NCI-H2196 (cell line): ENCODE measurements around the gene PRMT7.

Experiments used
- DNase-seq: peaks from one replicate; lab custom pipeline; 2025; ENCODE audit not compliant: unreplicated experiment; lab: John Stamatoyannopoulos, UW

The PRMT7 gene

DNA sequence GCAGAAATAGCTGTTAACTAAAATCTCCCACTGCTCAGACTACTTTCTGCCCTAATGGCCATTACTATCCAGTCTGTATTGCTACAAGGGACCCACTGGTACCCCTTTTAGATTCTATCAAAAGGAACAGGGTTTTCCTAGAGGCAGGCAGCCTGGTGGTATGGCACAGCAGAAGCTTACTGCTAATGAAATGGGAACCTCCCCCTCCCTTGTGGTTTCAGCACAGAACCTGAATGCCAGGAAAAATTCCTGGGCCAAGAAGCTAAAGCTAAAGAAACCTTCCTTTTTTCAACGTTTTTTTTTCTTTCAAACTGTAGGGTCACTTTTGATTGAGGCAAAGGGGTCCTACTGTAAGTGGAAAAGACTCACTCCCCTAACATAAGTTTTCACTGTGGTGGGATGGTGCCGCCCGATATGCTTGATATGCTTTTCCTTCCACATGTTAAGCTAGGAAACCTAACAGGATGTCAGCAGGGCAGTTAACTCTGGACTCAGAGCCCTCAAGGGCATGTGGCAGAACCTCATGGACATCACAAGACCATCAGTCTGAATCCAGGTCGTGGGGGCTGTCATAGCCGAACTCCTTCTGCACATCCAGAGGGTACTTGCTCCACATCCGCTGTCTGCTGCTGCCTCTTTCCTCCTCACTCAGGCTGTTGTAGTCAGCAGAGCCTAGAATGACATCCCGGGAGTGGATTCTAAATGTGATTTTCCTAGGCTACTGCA lies 9.9 kb upstream of the PRMT7 start:
- DNase-seq: no peak

DNA sequence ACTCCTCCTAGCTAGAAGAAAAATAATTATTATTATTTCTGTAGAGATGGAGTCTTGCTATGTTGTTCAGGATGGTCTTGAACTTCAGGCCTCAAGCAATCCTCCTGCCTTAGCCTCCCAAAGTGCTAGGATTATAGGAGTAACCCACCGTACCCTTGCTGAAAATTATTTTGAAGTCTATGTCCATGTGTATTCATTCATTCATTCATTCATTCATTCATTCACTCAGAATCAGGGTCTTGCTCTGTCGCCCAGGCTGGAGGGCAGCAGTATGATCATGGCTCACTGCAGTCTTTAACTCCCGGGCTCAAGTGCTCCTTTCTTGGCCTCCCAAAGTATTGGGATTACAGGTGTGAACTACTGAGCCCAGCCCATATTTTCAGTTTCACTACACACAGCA lies 4.2 kb upstream of the PRMT7 start:
- no peak for DNase-seq

DNA sequence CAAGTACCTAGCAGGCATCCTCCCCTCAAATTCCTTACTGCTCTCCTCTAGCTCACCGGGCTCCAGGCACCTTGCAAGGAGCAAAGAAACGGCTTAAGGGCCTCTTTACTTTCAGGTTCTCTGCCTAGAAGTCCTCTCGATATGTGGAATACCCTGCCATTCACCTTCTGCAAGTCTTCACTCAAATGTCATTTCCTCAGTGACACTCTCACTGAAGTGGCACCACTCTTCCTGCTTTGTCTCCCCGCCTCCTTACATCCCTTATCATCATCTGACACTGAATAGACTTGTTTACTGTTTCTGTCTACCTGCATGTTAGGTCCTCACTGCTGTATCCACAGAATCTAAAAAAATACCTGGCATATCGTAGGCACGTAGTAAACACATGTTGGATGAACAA lies 1.0 kb upstream of the PRMT7 start:
- no peak for DNase-seq

DNA sequence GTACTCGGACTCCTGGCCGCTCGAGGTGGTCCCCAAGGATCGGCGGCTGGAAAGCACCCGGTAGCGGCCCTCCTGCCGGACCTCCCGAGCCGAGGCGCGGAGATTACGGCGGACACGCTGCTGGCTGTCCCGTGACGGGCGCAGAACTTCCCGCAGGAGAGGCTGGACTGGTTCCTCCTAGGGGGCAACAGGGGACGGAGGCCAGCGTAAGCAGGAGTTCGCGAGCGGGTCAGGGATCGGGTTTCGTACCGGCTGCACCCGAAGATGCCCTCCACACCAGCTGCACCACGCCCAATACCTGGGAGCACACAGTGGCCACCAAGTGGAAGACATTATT lies 414 bp upstream of the PRMT7 start:
- DNase-seq: no peak

DNA sequence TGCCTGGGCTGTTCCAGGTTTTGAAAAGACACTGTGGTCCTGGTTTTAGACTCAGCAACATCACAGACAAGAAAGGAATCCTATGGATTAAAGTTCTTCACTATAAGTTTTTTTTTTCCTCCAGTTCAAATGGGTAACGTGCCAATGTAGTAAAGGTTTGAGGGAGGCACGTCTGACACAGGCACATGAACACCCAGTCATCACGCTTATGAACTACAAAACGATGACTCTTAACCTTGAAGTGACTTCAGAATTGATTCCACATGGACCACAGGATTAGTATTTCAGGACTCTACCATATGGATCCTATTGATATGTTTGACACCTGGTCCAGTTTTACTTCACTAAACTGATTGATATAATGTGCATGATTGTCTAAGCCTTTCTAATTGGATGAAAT lies 2.3 kb downstream of the PRMT7 start:
- no peak for DNase-seq

DNA sequence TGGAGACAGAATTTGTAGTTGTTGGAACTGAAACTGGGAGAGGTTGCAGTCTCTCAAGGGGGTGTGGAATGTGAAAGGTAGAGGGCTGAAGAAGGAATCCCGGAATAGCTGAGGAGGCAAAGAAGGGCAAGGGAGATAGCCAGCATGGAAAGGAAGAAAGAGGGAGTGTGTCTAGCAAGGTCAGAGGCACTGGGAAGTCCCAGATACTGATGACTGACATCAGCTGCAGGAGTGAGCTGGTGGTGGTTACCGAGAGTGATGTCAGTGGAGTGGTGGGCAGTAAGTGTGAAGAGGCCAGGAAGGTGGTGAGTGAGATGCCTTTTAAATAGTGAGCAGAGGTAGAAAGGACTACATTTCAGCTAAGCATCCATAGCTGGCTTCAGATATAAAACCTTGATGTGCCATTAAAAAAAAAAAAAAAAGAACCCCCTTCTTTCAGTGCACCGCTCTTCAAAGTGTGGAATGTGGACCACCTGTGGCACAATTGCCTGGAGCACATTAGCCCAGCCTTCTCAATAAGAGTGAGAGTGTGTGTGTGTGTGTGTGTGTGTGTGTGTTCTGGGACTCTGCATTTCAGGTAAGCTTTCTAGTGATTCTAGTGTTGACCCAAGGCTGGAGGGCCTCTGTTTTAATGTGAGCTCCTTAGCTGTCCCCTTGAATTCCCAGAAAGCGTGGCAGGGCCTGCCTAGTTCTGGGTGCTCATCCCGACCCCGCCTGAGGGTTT lies 8.5 kb downstream of the PRMT7 start:
- DNase-seq: no peak

DNA sequence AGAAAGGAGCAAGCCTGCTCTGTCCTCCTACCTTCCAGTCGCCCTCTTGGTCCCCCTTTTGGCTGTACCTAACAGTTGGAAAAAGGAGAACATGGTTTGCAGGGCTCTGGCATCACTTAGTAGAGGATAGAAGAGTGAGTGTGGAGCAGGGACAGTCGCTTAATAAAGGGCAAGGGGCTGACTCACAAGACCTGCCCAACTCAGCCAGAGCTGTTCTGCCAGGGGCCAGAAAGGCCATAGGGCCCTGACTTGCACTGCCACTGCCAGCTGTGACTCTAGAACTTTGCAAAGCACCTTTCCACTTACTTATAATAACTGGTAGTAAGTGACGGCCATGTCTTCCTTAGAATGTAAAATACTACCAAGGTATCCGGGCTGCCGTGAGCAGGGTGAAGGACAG lies 13.5 kb downstream of the PRMT7 start:
- DNase-seq: no peak

- DNase-seq: no peak
Measured at GRCh38 chr16:68324780-68325357, 14.1 kb downstream of the PRMT7 start.

DNA sequence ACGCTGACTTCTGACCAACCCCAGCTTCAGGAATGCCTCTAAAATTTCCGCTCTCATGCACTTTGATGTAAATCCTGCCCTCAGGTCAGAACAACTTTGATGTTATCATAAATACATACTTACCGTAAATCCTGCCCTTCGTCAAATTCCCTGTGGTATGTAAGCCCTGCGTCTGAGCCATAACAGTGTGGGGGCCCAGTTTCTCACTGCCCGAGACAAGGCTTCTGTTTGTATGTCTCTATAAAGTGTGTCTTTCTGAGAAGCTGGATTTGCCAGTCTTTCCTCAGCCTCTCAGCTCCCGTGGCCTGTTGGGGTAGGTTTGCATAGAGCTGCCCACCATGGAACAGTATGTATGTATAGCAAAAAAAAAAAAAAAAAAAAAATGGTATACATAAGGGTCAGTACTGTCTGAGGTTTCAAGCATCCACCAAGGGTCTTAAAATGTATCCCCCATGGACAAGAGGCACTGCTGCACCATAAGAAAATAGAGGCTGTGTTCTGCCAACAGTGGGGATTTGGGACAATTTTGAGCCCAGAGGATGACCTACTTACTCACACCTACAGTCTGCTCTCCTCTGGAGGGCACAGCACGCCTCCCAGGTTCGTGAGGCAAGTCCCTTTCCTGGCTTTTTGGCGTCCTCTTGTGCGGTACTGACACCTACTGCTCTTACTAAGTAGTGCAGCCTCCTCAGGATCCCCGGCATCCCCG lies 17.5 kb downstream of the PRMT7 start:
- DNase-seq: peak; percentile 71

- DNase-seq: no peak
Measured at GRCh38 chr16:68328860-68329390, 18.1 kb downstream of the PRMT7 start.

- no peak for DNase-seq
Measured at GRCh38 chr16:68331879-68332410, 21.1 kb downstream of the PRMT7 start.

DNA sequence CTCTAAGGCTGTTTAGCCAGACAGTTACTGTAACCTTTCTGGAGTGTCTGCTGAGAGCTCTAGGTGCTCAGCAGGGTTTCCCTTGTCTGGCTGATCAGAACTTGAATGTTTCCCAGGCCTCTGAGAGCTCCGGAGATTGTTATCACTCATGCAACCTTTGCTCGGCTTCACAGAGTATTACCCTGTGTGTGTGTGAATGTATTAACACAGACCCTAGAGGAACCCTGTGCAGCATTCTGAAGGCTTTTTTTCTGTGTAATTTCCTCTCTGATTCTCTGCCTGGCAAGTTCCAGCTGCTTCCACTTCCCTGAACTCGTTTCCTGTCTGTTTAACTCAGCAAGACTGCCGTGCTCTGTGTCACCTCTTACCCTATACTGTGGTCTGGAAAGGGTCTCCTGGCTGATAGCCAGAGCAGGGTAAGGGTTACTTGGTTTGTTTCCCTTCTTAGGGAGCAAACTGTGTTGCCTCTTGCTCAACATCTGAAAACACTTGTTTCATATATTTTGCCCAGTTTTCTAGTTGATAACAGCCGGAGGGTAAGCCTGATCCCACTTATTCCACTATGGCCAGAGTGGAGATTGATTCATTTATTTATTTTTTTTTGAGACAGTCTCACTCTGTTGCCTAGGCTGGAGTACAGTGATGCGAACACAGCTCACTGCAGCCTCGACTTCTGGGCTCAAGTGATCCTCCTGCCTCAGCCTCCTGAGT lies 21.7 kb downstream of the PRMT7 start:
- DNase-seq: no peak

DNA sequence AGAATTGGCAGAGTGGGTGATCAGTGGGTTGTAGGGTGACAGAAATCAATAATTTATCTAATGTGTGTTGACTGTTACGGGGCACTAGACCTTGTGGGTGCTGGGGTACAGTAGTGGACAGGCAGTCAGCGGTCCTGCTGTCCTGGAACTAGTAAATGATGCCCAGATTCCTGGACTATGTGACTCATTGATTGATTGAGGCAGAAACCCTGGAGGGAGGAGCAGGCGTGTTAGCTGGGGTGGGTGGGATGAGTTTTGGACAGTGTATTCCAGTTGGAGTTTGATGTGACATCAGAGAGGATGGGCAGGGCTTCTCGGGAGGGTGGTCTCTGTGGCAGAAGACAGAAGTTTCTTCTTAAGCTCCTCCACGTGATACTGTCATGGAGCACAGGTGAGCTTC lies 24.4 kb downstream of the PRMT7 start:
- DNase-seq: no peak

GRCh38 chr16:68338326-68339119 lies 27.7 kb downstream of the PRMT7 start:
- no peak for DNase-seq

- no peak for DNase-seq
Measured at GRCh38 chr16:68339214-68339613, 28.4 kb downstream of the PRMT7 start.

DNA sequence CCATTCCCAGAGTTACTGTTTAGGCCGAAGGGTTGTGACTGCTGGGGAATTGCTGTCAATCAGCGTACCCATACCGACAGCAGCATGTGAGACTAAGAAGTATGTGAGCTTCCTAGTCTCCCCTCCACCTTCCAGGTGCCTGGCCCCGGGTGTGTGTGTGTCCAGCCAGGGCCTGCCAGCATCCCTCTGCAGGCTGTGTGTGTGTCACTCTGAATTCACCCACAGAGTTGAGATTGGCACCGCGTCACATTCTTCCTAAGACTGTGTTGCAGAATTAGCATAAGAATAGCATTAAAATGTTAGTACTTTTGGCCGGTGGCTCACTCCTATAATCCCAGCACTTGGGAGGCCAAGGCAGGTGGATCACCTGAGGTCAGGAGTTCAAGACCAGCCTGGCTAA lies 31.8 kb downstream of the PRMT7 start:
- DNase-seq: no peak

GRCh38 chr16:68343137-68343536 lies 32.3 kb downstream of the PRMT7 start:
- no peak for DNase-seq

- no peak for DNase-seq
Measured at GRCh38 chr16:68344252-68344651, 33.4 kb downstream of the PRMT7 start.

GRCh38 chr16:68345351-68345810 lies 34.6 kb downstream of the PRMT7 start:
- DNase-seq: no peak
